Smooth muscle cell (in vitro differentiated cells): ENCODE results near the gene GUK1. TPM values are rescaled to one million over a fixed set of nuclear protein-coding genes. Genes with fewer than 3 reads are reported as not detected.

ENCODE experiments used
- DNase-seq: peaks from one replicate; lab custom pipeline; 2025; ENCODE audit not compliant: unreplicated experiment; lab: John Stamatoyannopoulos, UW
- H2AFZ ChIP-seq: fragments of 200-600 bp; sonication (generic); 2 replicates; pipeline ENCODE4 v1.6.0; 2016; ENCODE audit warnings: antibody characterized with exemption, low read depth, mild to moderate bottlenecking
- H3F3A ChIP-seq: fragments of 200-600 bp; sonication (generic); 2 replicates; pipeline ENCODE4 v1.6.0; 2017; ENCODE audit warnings: antibody characterized with exemption, low read depth
- H3K27ac ChIP-seq: fragments of 200-600 bp; sonication (generic); 2 replicates; pipeline ENCODE4 v1.5.1; 2016; ENCODE audit warnings: low read depth, mild to moderate bottlenecking
- H3K27me3 ChIP-seq: fragments of 200-600 bp; sonication (generic); 2 replicates; pipeline ENCODE4 v1.6.1; 2016; ENCODE audit warnings: low read depth, mild to moderate bottlenecking
- H3K36me3 ChIP-seq: fragments of 200-600 bp; sonication (generic); 2 replicates; pipeline ENCODE4 v1.5.1; 2016; ENCODE audit warnings: low read depth
- H3K4me1 ChIP-seq: fragments of 200-600 bp; sonication (generic); 2 replicates; pipeline ENCODE4 v1.5.1; 2016; ENCODE audit warnings: low read depth
- H3K4me2 ChIP-seq: fragments of 200-600 bp; sonication (generic); 2 replicates; pipeline ENCODE4 v1.6.0; 2016; ENCODE audit warnings: mild to moderate bottlenecking
- H3K4me3 ChIP-seq: fragments of 200-600 bp; sonication (generic); 2 replicates; pipeline ENCODE4 v1.5.1; 2016; ENCODE audit warnings: mild to moderate bottlenecking
- H3K79me2 ChIP-seq: fragments of 200-600 bp; sonication (generic); 2 replicates; pipeline ENCODE4 v1.6.0; 2016; ENCODE audit warnings: low read depth, mild to moderate bottlenecking
- H3K9ac ChIP-seq: fragments of 200-600 bp; sonication (generic); 2 replicates; pipeline ENCODE4 v1.6.0; 2016; ENCODE audit warnings: low read depth
- H3K9me3 ChIP-seq: fragments of 200-600 bp; sonication (generic); replicated peaks from 2 replicates; pipeline ENCODE4 v1.5.1; 2016; ENCODE audit warnings: low read depth
- H4K20me1 ChIP-seq: fragments of 200-600 bp; sonication (generic); 2 replicates; pipeline ENCODE4 v1.6.0; 2016; ENCODE audit warnings: low read depth
- CTCF ChIP-seq: fragments of 200-600 bp; sonication (generic); IDR thresholded peaks from 2 replicates; pipeline ENCODE4 v1.5.1; 2017; ENCODE audit warnings: borderline replicate concordance, mild to moderate bottlenecking, antibody characterized with exemption; ENCODE audit not compliant: insufficient read depth, poor library complexity, severe bottlenecking
- WGBS: methylation state at CpG from one replicate; pipeline ENCODE4 v1.1.7; 2016; ENCODE audit warnings: low lambda C conversion rate; 5-methylcytosine and 5-hydroxymethylcytosine counted together
- polyA plus RNA-seq: library from polyadenylated mRNA; unstranded; fragments of >200 nt; fragmentation: Nextera tagmentation; extraction: Ambion mirVana; gene quantifications from 2 replicates; pipeline ENCODE4 v1.2.1, GENCODE V29; 2016
- total RNA-seq: library from RNA; depleted of rRNA; stranded (reverse); fragments of >200 nt; gene quantifications from 2 replicates; pipeline ENCODE4 v1.2.3, GENCODE V29; 2014

The GUK1 gene
- total and polyA plus RNA-seq, 2 experiments from 2014 or later = 205 to 465 TPM

DNA sequence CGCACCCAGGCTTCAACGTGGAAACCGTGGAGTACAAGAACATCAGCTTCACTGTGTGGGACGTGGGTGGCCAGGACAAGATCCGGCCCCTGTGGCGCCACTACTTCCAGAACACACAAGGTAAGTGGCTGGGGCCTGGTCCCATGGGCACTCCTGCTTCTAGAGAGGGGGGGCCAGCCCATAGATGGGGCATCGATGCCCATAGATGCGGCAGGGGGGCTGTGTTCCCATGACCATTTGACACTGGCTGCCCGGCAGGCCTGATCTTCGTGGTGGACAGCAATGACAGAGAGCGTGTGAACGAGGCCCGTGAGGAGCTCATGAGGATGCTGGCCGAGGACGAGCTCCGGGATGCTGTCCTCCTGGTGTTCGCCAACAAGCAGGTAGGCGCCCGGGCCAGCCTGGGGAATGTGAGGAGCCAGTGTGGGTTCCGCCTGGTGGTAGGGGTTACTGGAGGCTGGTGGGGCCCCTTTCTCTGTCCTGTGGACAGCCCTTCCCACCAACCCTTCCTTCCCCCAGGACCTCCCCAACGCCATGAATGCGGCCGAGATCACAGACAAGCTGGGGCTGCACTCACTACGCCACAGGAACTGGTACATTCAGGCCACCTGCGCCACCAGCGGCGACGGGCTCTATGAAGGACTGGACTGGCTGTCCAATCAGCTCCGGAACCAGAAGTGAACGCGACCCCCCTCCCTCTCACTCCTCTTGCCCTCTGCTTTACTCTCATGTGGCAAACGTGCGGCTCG lies 42.6 kb upstream of the GUK1 start:
- Histone ChIP-seq H3F3A (peaks cover 32% of the 10 kb centered on the region), H3K9me3 (no peaks in the 10 kb centered on the region), H3K27me3 (no peaks in the 10 kb centered on the region), H3K4me3 (no peak overlapping the region), H3K9ac (no peak overlapping the region), H3K27ac (no peak overlapping the region), H3K36me3 (no peaks in the 10 kb centered on the region), H4K20me1 (peaks cover 100% of the 10 kb centered on the region), H3K4me1 (no peaks in the 10 kb centered on the region), H2AFZ (no peak overlapping the region), H3K79me2 (peaks cover 97% of the 10 kb centered on the region), H3K4me2 (no peak overlapping the region)
- no peak for TF ChIP-seq CTCF
- no peak for DNase-seq
- WGBS = 97% methylated on average over 33 of the region's 34 CpGs

DNA sequence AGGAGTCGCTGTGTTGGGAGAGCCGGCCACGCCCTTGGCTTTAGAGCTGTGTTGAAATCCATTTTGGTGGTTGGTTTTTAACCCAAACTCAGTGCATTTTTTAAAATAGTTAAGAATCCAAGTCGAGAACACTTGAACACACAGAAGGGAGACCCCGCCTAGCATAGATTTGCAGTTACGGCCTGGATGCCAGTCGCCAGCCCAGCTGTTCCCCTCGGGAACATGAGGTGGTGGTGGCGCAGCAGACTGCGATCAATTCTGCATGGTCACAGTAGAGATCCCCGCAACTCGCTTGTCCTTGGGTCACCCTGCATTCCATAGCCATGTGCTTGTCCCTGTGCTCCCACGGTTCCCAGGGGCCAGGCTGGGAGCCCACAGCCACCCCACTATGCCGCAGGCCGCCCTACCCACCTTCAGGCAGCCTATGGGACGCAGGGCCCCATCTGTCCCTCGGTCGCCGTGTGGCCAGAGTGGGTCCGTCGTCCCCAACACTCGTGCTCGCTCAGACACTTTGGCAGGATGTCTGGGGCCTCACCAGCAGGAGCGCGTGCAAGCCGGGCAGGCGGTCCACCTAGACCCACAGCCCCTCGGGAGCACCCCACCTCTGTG lies 41.7 kb upstream of the GUK1 start:
- Histone ChIP-seq H3K27ac (no peak overlapping the region), H3K79me2 (peaks cover 89% of the 10 kb centered on the region), H3F3A (peaks cover 32% of the 10 kb centered on the region), H3K27me3 (no peaks in the 10 kb centered on the region), H3K4me3 (no peak overlapping the region), H3K9ac (no peak overlapping the region), H3K4me2 (no peak overlapping the region), H3K36me3 (no peaks in the 10 kb centered on the region), H3K4me1 (no peaks in the 10 kb centered on the region), H2AFZ (no peak overlapping the region), H3K9me3 (no peaks in the 10 kb centered on the region), H4K20me1 (peaks cover 91% of the 10 kb centered on the region)
- WGBS = 98% methylated on average over 28 of the region's 28 CpGs
- no peak for DNase-seq
- TF ChIP-seq CTCF = no peak

- Histone ChIP-seq H3K4me3 (no peak overlapping the region), H3K4me2 (no peak overlapping the region), H3K27ac (no peak overlapping the region), H2AFZ (no peak overlapping the region), H3K9me3 (no peaks in the 10 kb centered on the region), H3K27me3 (no peaks in the 10 kb centered on the region), H3K36me3 (no peaks in the 10 kb centered on the region), H3K4me1 (peaks cover 6% of the 10 kb centered on the region), H3K79me2 (peaks cover 80% of the 10 kb centered on the region), H4K20me1 (peaks cover 82% of the 10 kb centered on the region), H3K9ac (no peak overlapping the region), H3F3A (peaks cover 34% of the 10 kb centered on the region)
- no peak for TF ChIP-seq CTCF
- DNase-seq = no peak
- 88% methylated on average over 4 of the region's 4 CpGs for WGBS
Observed at GRCh38 chr1:228099331-228099732, 40.7 kb upstream of the GUK1 start.
